ENCODE measurements around the gene RAP1GAP2.

DNA sequence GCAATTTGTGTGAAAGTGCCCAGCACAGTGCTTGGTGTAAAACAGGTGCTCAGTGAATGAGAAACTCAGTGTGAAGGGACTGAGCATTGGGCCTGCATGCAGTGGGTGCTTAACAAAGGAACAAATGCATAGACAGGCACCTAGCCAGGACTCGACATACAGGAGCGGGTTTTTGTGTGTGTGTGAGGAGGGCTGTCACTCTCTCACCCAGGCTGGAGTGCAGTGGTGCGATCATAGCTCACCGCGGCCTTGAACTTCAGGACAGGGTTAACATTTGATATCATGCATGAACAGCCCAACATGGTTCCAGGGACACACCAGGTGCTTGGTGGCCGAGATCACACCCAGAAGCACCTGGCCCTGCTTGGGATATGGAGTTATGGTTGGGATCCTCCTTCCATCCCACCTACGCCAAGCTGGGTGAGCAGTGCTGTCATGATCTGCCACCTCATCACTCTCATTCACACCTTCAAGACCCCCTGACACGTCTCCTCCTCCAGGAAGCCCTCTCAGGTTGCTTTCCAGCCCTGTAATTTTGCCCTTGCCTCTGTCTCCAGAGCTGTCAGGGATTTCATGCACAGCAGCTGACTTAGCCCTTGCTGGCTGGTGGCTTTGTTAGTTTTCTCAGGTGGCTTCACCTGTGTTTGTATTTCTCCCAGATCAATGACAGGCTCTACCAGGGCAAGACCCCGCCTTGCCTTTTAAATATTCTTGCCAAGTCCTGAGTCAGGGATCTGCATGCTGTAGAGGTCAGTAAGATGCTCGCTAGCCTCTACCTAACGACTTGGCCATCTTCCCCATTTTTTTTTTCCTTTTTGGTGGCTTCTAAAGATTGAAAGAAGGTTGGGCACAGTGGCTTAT, 200.8 kb downstream of the RAP1GAP2 start:
- TF ChIP-seq, protein P1, sequence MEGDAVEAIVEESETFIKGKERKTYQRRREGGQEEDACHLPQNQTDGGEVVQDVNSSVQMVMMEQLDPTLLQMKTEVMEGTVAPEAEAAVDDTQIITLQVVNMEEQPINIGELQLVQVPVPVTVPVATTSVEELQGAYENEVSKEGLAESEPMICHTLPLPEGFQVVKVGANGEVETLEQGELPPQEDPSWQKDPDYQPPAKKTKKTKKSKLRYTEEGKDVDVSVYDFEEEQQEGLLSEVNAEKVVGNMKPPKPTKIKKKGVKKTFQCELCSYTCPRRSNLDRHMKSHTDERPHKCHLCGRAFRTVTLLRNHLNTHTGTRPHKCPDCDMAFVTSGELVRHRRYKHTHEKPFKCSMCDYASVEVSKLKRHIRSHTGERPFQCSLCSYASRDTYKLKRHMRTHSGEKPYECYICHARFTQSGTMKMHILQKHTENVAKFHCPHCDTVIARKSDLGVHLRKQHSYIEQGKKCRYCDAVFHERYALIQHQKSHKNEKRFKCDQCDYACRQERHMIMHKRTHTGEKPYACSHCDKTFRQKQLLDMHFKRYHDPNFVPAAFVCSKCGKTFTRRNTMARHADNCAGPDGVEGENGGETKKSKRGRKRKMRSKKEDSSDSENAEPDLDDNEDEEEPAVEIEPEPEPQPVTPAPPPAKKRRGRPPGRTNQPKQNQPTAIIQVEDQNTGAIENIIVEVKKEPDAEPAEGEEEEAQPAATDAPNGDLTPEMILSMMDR (IDR thresholded peaks at IDR 0.05; ENCODE audit: insufficient read depth, low read depth, low read length) = no peak
- TF ChIP-seq EZH2 (IDR thresholded peaks at IDR 0.05; ENCODE audit: insufficient read depth, low read length) = no peak
